Osteoblast (primary cell): ENCODE measurements around the gene GABPB1. TPM values are rescaled to one million over a fixed set of nuclear protein-coding genes. Genes with fewer than 3 reads are reported as not detected.

ENCODE experiments used
- DNase-seq: peaks from one replicate; pipeline ENCODE4 v3.0.0; 2011; ENCODE audit warnings: low spot score, mixed read lengths; ENCODE audit not compliant: insufficient read length; ENCODE audit errors: missing footprints
- H2AFZ ChIP-seq: 2 replicates; pipeline ENCODE4 v1.6.0; 2011; ENCODE audit warnings: mild to moderate bottlenecking, low read length
- H3K27ac ChIP-seq: 2 replicates; pipeline ENCODE4 v1.5.1; 2011; ENCODE audit warnings: mild to moderate bottlenecking, low read depth, low read length, moderate library complexity
- H3K27me3 ChIP-seq: 2 replicates; pipeline ENCODE4 v1.6.0; 2012; ENCODE audit warnings: mild to moderate bottlenecking, control low read depth, inconsistent platforms, low read length, moderate library complexity; ENCODE audit not compliant: insufficient read depth
- H3K36me3 ChIP-seq: 2 replicates; pipeline ENCODE4 v1.5.1; 2011; ENCODE audit warnings: mild to moderate bottlenecking, low read length, control low read depth, moderate library complexity; ENCODE audit not compliant: insufficient read depth
- H3K4me1 ChIP-seq: 2 replicates; pipeline ENCODE4 v1.5.1; 2011; ENCODE audit warnings: mild to moderate bottlenecking, low read length, control low read depth, moderate library complexity; ENCODE audit not compliant: insufficient read depth
- H3K4me2 ChIP-seq: 2 replicates; pipeline ENCODE4 v1.6.0; 2011; ENCODE audit warnings: mild to moderate bottlenecking, low read length; ENCODE audit not compliant: insufficient read depth
- H3K4me3 ChIP-seq: fragments of 200-600 bp; sonication (generic); 3 replicates; pipeline ENCODE4 v1.5.1; 2012; ENCODE audit warnings: mild to moderate bottlenecking, low read length, inconsistent platforms; ENCODE audit not compliant: insufficient read depth
- H3K79me2 ChIP-seq: 2 replicates; pipeline ENCODE4 v1.6.0; 2012; ENCODE audit warnings: mild to moderate bottlenecking, low read length, control low read depth, inconsistent platforms; ENCODE audit not compliant: insufficient read depth
- H3K9me3 ChIP-seq: 2 replicates; pipeline ENCODE4 v1.5.1; 2011; ENCODE audit warnings: low read depth, low read length, control low read depth
- H4K20me1 ChIP-seq: 2 replicates; pipeline ENCODE4 v1.6.0; 2012; ENCODE audit warnings: mild to moderate bottlenecking, low read length, control low read depth; ENCODE audit not compliant: insufficient read depth
- CTCF ChIP-seq: IDR thresholded peaks from 2 replicates; pipeline ENCODE4 v1.5.1; 2011; ENCODE audit warnings: mild to moderate bottlenecking, low read depth, low read length, moderate library complexity; ENCODE audit errors: extremely low read depth
- total RNA-seq: library from RNA; depleted of rRNA; stranded (reverse); fragments of >200 nt; gene quantifications from 2 replicates; pipeline ENCODE4 v1.2.3, GENCODE V29; 2012

The GABPB1 gene
- total RNA-seq, 1 donor: 44.9 TPM

GRCh38 chr15:50345298-50345697, 9.7 kb downstream of the GABPB1 start:
- Histone ChIP-seq H3K4me2 (no peak overlapping the region), H3K9me3 (no peaks in the 10 kb centered on the region), H3K4me1 (peaks cover 6% of the 10 kb centered on the region), H2AFZ (no peak overlapping the region), H3K27ac (no peak overlapping the region), H3K27me3 (no peaks in the 10 kb centered on the region), H3K79me2 (peaks cover 70% of the 10 kb centered on the region), H3K4me3 (no peak overlapping the region), H4K20me1 (no peaks in the 10 kb centered on the region), H3K36me3 (no peaks in the 10 kb centered on the region)
- TF ChIP-seq CTCF: no peak
- no peak for DNase-seq

GRCh38 chr15:50344006-50344464, 11.0 kb downstream of the GABPB1 start:
- H3K4me3 ChIP-seq: no peak overlapping the region
- no peaks in the 10 kb centered on the region for H3K9me3 ChIP-seq
- no peaks in the 10 kb centered on the region for H4K20me1 ChIP-seq
- DNase-seq: no peak
- H3K27me3 ChIP-seq: no peaks in the 10 kb centered on the region
- H3K79me2 ChIP-seq: peaks cover 62% of the 10 kb centered on the region
- H3K4me1 ChIP-seq: no peaks in the 10 kb centered on the region
- no peak overlapping the region for H3K27ac ChIP-seq
- H3K36me3 ChIP-seq: no peaks in the 10 kb centered on the region
- no peak overlapping the region for H2AFZ ChIP-seq
- no peak for TF ChIP-seq CTCF
- no peak overlapping the region for H3K4me2 ChIP-seq

DNA sequence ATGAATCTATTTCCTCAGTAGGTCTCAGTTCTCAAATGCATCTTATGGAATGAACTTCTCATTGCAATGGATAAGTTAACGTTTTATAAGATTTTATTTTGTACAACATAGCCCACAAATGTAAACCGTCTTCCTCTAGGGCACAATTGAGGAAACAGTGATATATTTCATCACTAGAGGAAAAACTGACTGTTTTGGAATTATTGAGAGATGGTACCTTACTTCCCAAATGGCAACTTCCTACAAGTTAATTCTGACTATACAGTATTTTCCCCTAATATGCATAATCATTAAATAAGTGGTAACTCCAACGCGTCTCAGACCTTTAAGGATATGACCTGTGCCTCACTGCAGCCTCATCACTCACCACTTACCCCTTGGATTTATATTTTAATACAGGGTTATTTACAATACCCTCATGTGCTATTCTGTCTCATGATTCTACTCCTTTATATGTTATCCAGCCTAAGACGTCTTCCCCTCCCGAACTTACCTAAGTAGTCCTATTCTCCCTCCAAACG, 13.3 kb downstream of the GABPB1 start:
- H3K27ac ChIP-seq: no peak overlapping the region
- no peaks in the 10 kb centered on the region for H3K27me3 ChIP-seq
- H3K79me2 ChIP-seq: peaks cover 41% of the 10 kb centered on the region
- no peaks in the 10 kb centered on the region for H3K9me3 ChIP-seq
- no peak for TF ChIP-seq CTCF
- no peaks in the 10 kb centered on the region for H4K20me1 ChIP-seq
- H3K36me3 ChIP-seq: peaks cover 3% of the 10 kb centered on the region
- H3K4me3 ChIP-seq: no peak overlapping the region
- H2AFZ ChIP-seq: no peak overlapping the region
- H3K4me1 ChIP-seq: no peaks in the 10 kb centered on the region
- no peak overlapping the region for H3K4me2 ChIP-seq
- no peak for DNase-seq

DNA sequence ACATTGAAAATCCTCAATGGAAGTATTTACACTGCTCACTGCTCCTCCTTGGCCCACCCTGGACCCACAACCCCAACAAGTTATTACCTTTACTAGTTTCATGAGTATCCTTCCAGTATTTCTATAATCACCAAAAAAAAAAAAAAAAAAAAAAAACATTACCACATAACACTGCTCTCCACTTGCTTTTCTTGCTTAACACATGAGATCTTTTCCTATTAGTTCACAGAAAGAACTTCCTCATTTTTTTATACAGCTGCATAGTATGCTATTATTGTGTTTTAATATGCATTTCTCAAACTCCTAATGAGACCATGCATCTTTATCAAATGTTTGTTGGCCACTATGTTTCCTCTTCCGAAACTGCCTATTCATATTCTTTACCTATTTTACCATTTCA, 14.6 kb downstream of the GABPB1 start:
- DNase-seq: peak; percentile 11
- no peaks in the 10 kb centered on the region for H4K20me1 ChIP-seq
- no peak overlapping the region for H3K27ac ChIP-seq
- H3K4me1 ChIP-seq: no peaks in the 10 kb centered on the region
- H3K4me2 ChIP-seq: no peak overlapping the region
- peaks cover 32% of the 10 kb centered on the region for H3K79me2 ChIP-seq
- H2AFZ ChIP-seq: no peak overlapping the region
- peaks cover 3% of the 10 kb centered on the region for H3K36me3 ChIP-seq
- H3K9me3 ChIP-seq: no peaks in the 10 kb centered on the region
- no peak for TF ChIP-seq CTCF
- H3K27me3 ChIP-seq: no peaks in the 10 kb centered on the region
- H3K4me3 ChIP-seq: no peak overlapping the region
